ENCODE results near the gene DOCK2.

The DOCK2 gene

DNA sequence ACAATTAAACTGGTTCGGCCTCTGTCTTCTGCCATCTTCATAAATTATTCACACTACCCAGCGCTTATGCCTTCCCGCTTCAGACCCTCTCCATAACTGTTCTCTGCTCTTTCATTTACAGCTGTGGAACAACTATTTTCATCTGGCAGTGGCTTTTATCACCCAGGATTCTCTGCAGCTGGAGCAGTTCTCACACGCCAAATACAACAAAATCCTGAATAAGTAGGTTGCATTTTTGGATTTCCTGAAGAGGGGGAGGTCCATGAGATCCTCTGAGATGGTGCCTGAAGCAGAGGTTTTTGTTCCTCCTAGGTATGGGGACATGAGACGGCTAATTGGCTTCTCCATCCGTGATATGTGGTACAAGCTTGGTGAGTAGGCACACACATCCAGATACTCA, 371.3 kb downstream of the DOCK2 start:
- no peak for DNase-seq

GRCh38 chr5:170010595-170010994, 373.5 kb downstream of the DOCK2 start:
- no peak for DNase-seq

DNA sequence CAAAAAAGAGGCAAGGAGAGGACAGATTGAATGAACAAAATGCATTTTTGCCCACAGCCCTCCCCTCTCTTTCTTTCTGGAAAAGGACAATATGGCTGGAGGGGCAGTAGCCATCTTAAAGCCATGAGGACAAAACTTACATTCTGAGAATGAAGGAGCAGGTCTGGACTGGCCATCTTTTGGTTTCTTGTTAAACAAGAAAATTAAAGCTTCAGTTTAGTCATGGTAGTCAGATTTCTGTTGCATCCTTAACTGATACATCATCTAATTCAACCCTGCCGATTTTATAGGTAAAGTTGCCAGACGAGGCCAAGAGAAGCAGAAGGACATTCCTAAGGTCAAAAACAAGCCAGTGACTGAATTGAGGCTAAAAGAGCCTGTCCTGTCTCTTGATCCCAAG, 374.7 kb downstream of the DOCK2 start:
- no peak for DNase-seq

DNA sequence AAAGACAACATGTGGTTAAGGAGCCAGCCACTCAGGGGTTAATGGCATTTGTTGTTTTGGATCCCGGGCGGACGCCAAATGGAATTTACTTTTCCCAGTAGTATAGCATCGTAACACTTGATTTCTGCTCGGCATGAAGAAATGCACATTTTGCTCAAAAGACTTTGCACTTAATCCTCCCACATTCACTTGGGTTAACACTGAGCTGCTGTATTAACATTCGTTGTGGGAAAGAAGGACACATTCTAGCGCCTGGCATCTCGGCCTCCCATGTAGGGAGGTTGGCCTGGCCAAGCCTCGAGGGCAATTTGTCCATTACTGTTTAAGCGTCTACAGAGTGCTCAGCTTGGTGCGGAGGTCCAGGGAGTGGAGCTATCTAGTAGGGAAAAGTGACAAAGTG, 375.5 kb downstream of the DOCK2 start:
- no peak for DNase-seq

- DNase-seq: no peak
Measured at GRCh38 chr5:170020423-170020822, 383.3 kb downstream of the DOCK2 start.

DNA sequence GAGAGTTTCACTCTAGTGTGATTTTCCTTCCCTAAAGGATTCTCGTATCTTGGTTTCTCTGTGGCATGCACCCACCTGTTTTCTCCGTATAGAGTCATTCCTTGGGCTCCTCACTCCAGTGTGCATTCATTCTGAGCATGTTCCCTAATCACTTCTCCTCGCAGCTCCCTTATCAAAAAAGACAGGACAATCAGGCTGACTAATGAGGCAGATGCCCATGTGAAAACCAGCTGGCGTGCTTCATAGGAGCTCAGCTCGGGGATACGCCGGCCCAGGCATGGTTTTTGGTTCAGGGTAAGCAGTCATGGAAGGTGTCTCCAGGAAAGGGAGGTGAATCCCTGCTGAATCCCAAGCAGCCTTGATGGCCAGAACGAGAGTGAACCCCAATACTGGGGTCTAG, 384.4 kb downstream of the DOCK2 start:
- DNase-seq: no peak

- DNase-seq: no peak
Measured at GRCh38 chr5:170025853-170026252, 388.8 kb downstream of the DOCK2 start.

GRCh38 chr5:170028124-170028523, 391.0 kb downstream of the DOCK2 start:
- no peak for DNase-seq

GRCh38 chr5:170034231-170034630, 397.2 kb downstream of the DOCK2 start:
- DNase-seq: no peak

DNA sequence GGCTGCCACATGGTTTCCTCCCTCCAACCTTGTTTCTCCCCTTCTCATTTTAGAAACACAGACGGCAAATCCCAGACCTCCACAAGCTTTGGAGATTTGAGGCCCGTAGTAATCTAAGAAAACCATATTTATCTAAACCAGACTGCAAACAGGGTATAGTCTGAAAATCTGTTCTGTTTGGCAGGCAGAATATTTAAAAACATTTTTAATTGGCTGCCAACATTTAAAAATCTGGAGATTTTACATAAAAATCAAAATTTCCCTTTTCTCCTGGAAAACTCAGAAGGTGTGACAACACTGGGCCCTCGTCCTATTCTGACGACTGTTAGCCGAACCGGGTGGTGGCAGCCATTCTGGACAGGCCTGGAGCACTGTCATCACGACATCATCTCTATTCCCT, 401.2 kb downstream of the DOCK2 start:
- no peak for DNase-seq

GRCh38 chr5:170039830-170040229, 402.8 kb downstream of the DOCK2 start:
- no peak for DNase-seq

- DNase-seq: no peak
Measured at GRCh38 chr5:170046241-170046640, 409.2 kb downstream of the DOCK2 start.

- DNase-seq: no peak
Measured at GRCh38 chr5:170049713-170050112, 412.6 kb downstream of the DOCK2 start.

GRCh38 chr5:170053896-170054295, 416.8 kb downstream of the DOCK2 start:
- no peak for DNase-seq

- DNase-seq: no peak
Measured at GRCh38 chr5:170055606-170056005, 418.5 kb downstream of the DOCK2 start.

DNA sequence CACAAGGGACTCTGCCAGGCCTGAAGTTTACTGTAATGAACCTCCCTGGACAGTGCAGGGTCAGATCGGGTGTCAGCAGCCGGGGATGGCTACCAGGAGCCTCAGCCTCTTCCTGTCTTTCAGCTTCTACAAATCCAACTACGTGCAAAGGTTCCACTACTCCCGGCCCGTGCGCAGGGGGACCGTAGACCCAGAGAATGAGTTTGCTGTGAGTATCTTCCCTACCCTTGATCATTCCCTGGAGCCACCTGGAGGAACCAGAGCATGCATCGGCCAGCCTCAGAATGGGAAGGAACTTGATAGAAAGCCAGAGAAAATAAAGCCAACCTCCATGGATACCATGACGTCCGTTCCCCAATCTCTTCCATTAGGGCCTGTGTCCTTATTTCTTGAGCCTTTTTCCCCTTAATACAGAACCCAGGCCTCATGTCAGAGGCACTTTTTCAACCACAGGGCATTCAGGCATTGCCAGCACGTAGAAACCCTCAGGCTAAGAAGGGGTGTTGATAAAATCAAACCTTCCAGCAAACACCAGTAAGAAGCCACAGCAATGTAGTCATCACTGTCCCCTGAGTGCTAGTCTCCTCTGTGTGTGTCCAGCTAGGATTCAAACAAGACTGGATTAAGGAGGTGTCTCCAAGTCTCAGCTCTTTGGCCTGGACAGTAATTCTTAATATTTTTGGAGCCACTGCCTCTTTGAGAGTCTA, 419.6 kb downstream of the DOCK2 start:
- no peak for DNase-seq

- DNase-seq: no peak
Measured at GRCh38 chr5:170057311-170057710, 420.2 kb downstream of the DOCK2 start.

GRCh38 chr5:170059221-170059620, 422.1 kb downstream of the DOCK2 start:
- no peak for DNase-seq

GRCh38 chr5:170067152-170067551, 430.1 kb downstream of the DOCK2 start:
- no peak for DNase-seq

DNA sequence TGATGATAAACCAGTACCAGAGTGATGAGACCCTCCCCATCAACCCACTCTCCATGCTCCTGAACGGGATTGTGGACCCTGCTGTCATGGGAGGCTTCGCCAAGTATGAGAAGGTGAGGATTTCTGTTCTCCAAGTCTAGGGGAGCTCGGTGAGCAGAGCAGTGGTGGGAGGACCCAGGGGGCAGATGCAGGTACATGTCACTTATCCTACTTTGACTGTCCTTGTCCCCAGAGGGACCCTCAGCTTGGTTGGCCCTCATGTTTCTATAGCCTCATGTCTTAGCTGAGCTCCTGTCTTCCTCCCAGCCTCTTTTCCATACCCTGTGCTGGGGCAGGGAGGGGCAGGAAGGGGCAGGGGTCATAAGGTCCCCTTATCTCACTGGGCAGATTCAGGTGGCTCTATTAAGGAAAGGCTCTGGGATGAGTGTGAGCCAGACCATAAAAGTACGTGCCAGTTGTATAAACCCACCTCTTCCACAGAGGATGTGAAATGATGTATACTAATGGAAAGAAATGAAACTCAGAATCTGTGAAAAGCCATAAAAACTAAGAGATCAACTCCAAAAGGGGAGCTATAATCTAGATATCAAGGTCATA, 430.6 kb downstream of the DOCK2 start:
- DNase-seq: no peak

- DNase-seq: no peak
Measured at GRCh38 chr5:170069512-170069911, 432.4 kb downstream of the DOCK2 start.

DNA sequence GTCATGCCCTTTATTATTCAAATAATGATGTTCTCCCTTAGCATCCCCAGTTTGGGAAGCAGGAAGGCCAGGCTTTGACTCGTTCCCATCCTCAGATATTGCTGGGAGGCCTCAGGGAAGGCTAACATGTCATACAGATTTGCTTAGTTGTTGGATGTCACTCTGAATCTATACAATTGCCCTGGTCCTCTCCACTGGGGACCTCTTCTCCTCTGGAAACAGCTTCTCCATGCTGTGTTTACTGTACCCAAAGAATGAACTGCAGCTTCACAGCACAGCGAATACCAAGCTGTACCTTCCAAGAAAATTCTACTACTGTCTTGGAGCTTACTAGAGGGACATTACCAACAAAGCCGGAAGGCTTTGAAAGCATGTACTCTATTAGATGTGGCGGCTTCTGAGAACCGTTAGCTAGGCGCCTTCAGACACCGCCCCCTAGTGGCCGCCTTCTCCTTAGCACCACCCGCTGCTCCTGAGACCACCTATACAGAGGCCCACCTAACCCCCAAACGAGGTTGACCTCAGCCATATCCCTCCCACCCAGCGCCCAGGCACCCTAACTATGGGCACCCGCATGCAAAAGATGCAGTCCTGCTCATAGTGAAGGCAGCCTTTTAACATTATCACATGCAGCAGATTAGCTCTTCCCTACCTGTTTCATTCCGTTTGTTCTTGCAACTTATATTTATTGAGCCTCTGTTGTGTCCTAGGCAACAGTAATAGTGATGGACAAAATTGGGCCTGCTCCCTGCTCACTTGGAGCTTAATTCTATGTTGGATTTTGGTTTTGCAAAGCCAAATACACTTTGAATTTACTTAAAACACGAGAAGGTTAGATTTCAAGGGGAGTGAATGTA, 433.7 kb downstream of the DOCK2 start:
- no peak for DNase-seq

DNA sequence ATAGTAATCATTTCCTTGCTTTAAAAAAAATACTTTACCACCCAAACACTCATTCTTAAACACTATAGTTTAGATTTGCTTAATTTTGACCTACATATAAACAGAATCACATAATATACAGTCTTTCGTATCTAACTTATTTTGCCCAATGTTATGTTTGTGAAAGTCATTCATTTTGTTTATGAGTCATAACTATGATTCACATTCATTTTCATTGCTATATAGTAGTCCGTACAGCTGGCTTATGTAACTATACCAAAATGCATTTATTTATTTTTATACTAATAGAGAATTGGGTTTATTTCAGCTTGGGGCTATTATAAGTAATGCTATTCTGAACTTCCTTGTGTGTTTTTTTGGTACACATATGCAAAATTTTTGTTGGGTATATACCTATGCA, 434.7 kb downstream of the DOCK2 start:
- no peak for DNase-seq

- no peak for DNase-seq
Measured at GRCh38 chr5:170075696-170076095, 438.6 kb downstream of the DOCK2 start.

All from NCI-H510A (cell line).